ENCODE data around the gene MICAL3.

GRCh38 chr22:17820879-17821439, 203.4 kb downstream of the MICAL3 start:
- TF ChIP-seq REST (IDR thresholded peaks at IDR 0.05; ENCODE audit: insufficient read depth in 1 of 2, low read depth in 2 of 2, low read length in 2 of 2) (no peak), POLR2AphosphoS5 (IDR thresholded peaks at IDR 0.05; ENCODE audit: low read depth, low read length) (no peak), SIN3A (IDR thresholded peaks at IDR 0.05; ENCODE audit: borderline replicate concordance, insufficient read depth, low read length) (no peak), FOXP2 (optimal IDR thresholded peaks at IDR 0.05; ENCODE audit: borderline replicate concordance, extremely low read depth, extremely low read length, insufficient read depth) (no peak), TAF1 (IDR thresholded peaks at IDR 0.05; ENCODE audit: borderline replicate concordance, insufficient read depth, low read length) (no peak)

All from PFSK-1 (cell line).